Psoas muscle (tissue), 8 donors: ENCODE measurements around the gene TAF1C. TPM values are rescaled to one million over a fixed set of nuclear protein-coding genes. Genes with fewer than 3 reads are reported as not detected.

ENCODE experiments used
- ATAC-seq, 4 donors: fragments of 200-7000 bp; cut with Tn5 transposase; one replicate each; pipeline ENCODE4 v1.9.1; 2020; ENCODE audit warnings: moderate library complexity in 3 of 4, mild to moderate bottlenecking in 2 of 4
- DNase-seq, 2 donors: peaks; one replicate each; pipeline ENCODE4 v3.0.0-alpha.2; 2020
- H3K27ac ChIP-seq: fragments of 200-600 bp; one replicate; pipeline ENCODE4 v1.8.0; 2022
- H3K27me3 ChIP-seq, 3 donors: fragments of 200-600 bp in 1 of 3; one replicate each; pipeline versions ENCODE4 v1.6.1 to v1.8.0; 2013 to 2022; ENCODE audit warnings: low read length in 2 of 3, mild to moderate bottlenecking in 2 of 3, moderate library complexity in 1 of 3; ENCODE audit not compliant: insufficient read depth in 3 of 3
- H3K36me3 ChIP-seq, 2 donors: fragments of 200-600 bp in 1 of 2; one replicate each; pipeline versions ENCODE4 v1.6.1 to v1.8.0; 2013 to 2022; ENCODE audit warnings: low read depth in 1 of 2, mild to moderate bottlenecking in 1 of 2, moderate library complexity in 1 of 2; ENCODE audit not compliant: insufficient read depth in 1 of 2
- H3K4me1 ChIP-seq: fragments of 200-600 bp; one replicate; pipeline ENCODE4 v1.8.0; 2022
- H3K4me3 ChIP-seq: fragments of 200-600 bp; one replicate; pipeline ENCODE4 v1.8.0; 2022; ENCODE audit warnings: mild to moderate bottlenecking
- H3K9me3 ChIP-seq: fragments of 200-600 bp; one replicate; pipeline ENCODE4 v1.8.0; 2022
- CTCF ChIP-seq: fragments of 200-600 bp; IDR thresholded peaks from one replicate; pipeline ENCODE4 v1.8.0; 2022; ENCODE audit warnings: antibody characterized with exemption
- WGBS, 3 donors: extraction: QIAGEN DNeasy Blood & Tissue Kit; methylation state at CpG; one replicate each; pipeline versions ENCODE4 v1.1.6 to v1.1.7; 2013; 5-methylcytosine and 5-hydroxymethylcytosine counted together
- intact Hi-C, 2 donors: fragments of 100-400 bp; cut with DNase I; formaldehyde crosslinking; loops; one replicate each; pipeline versions ENCODE4 v1.11.0 to v1.14.2; 2022
- polyA plus RNA-seq, 3 donors: library from polyadenylated mRNA; stranded (reverse); fragments of 200-250 nt; gene quantifications; one replicate each; pipeline ENCODE4 v1.2.3, GENCODE V29; 2013
- total RNA-seq, 4 donors: library from RNA; stranded (reverse); fragmentation: NEBNext Ultra II Directional in 2 of 4; extraction: Animal tissue kit (Norgen Biotek cat#: 25700) in 2 of 4; gene quantifications; one replicate each; pipeline versions ENCODE4 v1.2.1 to v1.2.4, GENCODE V29; 2021 to 2023
- donor health status: healthy with polysubstance abuse.
- donor health status: DM: no; HTN: no; CAD: no; lungs with moderate emphysema.
- donor health status: Bipolar disorder and iron deficiency.
- donor health status: healthy.
- donor health status: DM: yes; HTN: yes; CAD: no.
- donor health status: DM: no; HTN: no; CAD: no.
- donor health status: DM: no; HTN: no; CAD: no.
- donor health status: DM: yes; HTN: yes; CAD: no.

The TAF1C gene
- total and polyA plus RNA-seq, 7 donors: 8.3 to 24.4 (median 18.3) TPM

- Histone ChIP-seq H3K9me3 (no peaks in the 10 kb centered on the region), H3K27me3 (no peaks in the 10 kb centered on the region), H3K36me3 (no peaks in the 10 kb centered on the region), H3K4me1 (peaks cover 37% of the 10 kb centered on the region), H3K4me3 (no peak overlapping the region), H3K27ac (no peak overlapping the region)
- no peak for TF ChIP-seq CTCF
- DNase-seq: no peak
- WGBS, 3 donors: 46 to 64% (median 57%) methylated on average over 13 of the region's 13 CpGs
- intact Hi-C loops: loop anchor here in 1 of 2 donors (5.0 kb wide), 1 partner anchor 39 kb away; no protein-coding TSS in a partner anchor
- ATAC-seq: no peak
Measured at GRCh38 chr16:84141143-84141670, 45.6 kb downstream of the TAF1C start.

- DNase-seq: no peak
- Histone ChIP-seq H3K9me3 (no peaks in the 10 kb centered on the region), H3K36me3 (no peaks in the 10 kb centered on the region), H3K27ac (peak overlapping the region; percentile 87), H3K4me3 (peak overlapping the region; percentile 61), H3K4me1 (peaks cover 33% of the 10 kb centered on the region), H3K27me3 (no peaks in the 10 kb centered on the region)
- peak in 1 of 4 donors; percentile 9 for ATAC-seq
- 71 to 81% (median 76%) methylated on average over 6 of the region's 6 CpGs for WGBS, 3 donors
- TF ChIP-seq CTCF: no peak
- intact Hi-C loops: loop anchor here in 1 of 2 donors (5.0 kb wide), 1 partner anchor 37 kb away; no protein-coding TSS in a partner anchor
Measured at GRCh38 chr16:84139628-84140258, 47.1 kb downstream of the TAF1C start.

- Histone ChIP-seq H3K4me3 (peak overlapping the region; percentile 61), H3K27me3 (no peaks in the 10 kb centered on the region), H3K36me3 (no peaks in the 10 kb centered on the region), H3K27ac (peak overlapping the region; percentile 87), H3K9me3 (no peaks in the 10 kb centered on the region), H3K4me1 (peaks cover 33% of the 10 kb centered on the region)
- TF ChIP-seq CTCF: no peak
- DNase-seq (peak; percentile 42 to 71), ATAC-seq (peak; percentile 85 to 94 (median 92))
- 31 to 51% (median 35%) methylated on average over 14 of the region's 14 CpGs for WGBS, 3 donors
- intact Hi-C loops: no loop called here
Measured at GRCh38 chr16:84138824-84139627, 47.8 kb downstream of the TAF1C start.

GRCh38 chr16:84138500-84138823 lies 48.4 kb downstream of the TAF1C start:
- no peaks in the 10 kb centered on the region for H3K36me3 ChIP-seq
- peak overlapping the region; percentile 87 for H3K27ac ChIP-seq
- H3K9me3 ChIP-seq: no peaks in the 10 kb centered on the region
- no peaks in the 10 kb centered on the region for H3K27me3 ChIP-seq
- TF ChIP-seq CTCF: no peak
- peak overlapping the region; percentile 61 for H3K4me3 ChIP-seq
- intact Hi-C loops: no loop called here
- 43 to 49% (median 46%) methylated on average over 2 of the region's 2 CpGs for WGBS, 3 donors
- peaks cover 30% of the 10 kb centered on the region for H3K4me1 ChIP-seq
- no peak for DNase-seq
- no peak for ATAC-seq
